ENCODE results near the gene UBD.

Gene UBD

DNA sequence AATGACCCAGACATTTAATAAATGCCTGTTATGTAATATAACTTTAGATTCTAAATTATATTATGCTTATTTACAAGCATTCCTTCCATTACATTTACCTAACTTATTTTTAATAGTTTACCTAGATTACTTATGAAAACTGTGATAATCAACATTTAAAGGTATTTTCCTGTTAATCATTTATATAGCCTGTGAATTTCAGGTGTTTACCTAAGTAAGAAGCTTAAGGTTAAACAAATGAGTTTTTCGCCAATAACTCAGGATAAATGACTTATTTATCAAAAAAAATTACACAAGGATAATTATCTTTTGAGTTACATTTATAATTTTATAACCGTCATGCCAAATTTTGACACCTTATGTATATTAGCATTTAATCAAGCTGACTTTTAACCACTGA, 35.5 kb downstream of the UBD start:
- in situ Hi-C loops (cut with MboI; ENCODE audit: low sequenced_read_pairs), result no loop called here

DNA sequence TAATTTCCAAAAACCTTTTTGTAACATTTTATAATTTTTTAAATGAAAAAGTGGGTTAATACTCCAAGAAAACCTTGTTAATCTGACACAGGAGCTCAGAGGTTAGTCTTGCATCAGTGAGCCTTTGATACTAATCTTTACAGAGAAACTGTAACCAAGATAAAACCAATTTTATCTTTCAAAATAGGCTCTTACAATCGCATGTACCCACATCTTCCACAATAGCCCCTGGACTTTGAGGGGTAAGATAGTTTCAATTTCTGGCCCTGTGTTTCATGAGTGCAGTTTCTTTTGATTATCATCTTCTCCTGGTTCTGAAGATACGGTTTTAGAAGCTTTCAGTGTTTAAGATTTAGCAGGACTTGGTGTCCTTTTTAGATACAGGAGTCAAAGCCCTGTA, 37.3 kb downstream of the UBD start:
- in situ Hi-C loops (cut with MboI; ENCODE audit: low sequenced_read_pairs), result no loop called here

DNA sequence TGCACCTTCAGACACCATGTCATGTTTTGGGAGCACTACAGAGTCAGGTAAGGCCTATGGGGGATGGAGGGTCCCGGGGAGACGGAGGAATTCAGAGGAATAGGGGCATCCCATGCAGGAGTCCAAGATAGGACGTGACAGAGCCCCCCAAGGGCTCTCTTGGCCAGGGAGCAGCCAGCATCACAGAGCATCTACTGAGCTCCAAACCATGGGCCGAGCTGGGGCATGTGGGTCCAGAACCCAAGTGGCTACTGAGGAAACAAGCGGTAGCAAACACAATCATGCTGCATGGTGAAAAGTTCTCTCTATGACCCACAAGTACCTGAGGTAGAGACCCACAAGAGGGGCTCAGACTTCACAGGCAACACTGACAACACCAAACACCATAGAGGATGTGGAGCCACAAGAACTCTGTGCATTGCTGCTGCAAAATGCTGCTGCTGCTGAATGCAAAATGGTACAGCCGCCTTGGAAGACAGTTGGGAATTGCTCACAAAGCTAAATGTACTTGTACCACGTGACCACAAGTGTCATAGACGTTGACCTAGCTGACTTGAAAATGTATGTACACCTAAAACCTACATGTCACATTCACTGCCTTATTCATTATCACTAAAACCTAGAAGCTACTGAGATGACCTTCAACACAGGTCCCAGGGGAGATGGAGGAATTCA, 38.4 kb downstream of the UBD start:
- in situ Hi-C loops (cut with MboI; ENCODE audit: low sequenced_read_pairs), result no loop called here

DNA sequence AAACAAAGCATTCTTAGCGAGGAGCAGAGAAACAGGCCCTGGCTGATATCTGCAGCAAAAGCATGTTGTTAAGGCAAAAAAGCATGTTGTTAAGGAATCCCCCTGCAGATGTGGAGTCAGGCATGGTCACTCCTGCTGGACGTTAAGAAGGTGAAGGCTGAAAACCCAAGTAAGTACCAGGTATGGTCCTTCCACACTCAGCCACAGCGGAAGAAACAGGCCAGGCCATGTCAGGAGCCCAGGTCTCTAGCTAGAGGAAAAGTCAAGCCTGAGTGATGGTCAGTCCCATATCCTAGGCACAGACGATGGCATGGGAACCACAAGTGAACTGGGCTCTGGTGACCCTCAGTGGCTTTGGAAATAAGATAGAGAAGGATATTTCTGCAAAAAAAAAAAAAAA, 39.3 kb downstream of the UBD start:
- in situ Hi-C loops (cut with MboI; ENCODE audit: low sequenced_read_pairs), result no loop called here

DNA sequence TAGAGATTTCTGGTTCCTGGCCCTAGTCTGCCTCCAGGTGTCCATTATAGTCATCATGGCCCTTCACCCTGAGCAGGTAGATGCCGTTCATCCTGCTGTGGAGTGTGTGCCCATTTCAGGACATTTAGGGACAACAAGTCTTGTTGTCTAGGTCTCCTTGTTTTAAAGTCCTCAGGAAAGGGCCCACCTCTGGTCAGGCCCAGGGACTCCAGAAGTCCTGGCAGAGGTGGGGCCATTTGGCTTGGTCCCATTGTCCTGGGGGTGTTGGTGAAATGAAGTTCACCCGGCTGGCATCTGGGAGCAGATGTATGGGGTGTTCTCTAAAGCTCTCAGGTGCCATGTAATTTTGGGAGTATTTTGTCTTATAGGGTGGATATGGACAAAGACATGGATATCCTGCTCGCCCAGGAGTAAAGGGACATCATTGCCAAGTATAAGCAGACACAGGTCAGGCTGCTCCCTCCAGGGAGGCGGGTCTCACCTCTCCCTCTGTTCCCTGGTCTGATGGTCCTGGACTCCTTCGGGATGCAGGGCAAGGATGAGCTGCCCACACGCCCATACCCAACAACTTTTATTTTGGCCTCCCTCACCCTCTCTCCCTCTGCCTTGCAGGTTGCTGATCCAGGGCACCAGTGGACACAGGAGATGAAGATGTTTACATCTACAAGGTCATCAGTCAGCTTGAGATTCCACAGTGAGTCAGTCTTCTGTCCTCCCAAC, 40.1 kb downstream of the UBD start:
- in situ Hi-C loops (cut with MboI; ENCODE audit: low sequenced_read_pairs), result no loop called here

DNA sequence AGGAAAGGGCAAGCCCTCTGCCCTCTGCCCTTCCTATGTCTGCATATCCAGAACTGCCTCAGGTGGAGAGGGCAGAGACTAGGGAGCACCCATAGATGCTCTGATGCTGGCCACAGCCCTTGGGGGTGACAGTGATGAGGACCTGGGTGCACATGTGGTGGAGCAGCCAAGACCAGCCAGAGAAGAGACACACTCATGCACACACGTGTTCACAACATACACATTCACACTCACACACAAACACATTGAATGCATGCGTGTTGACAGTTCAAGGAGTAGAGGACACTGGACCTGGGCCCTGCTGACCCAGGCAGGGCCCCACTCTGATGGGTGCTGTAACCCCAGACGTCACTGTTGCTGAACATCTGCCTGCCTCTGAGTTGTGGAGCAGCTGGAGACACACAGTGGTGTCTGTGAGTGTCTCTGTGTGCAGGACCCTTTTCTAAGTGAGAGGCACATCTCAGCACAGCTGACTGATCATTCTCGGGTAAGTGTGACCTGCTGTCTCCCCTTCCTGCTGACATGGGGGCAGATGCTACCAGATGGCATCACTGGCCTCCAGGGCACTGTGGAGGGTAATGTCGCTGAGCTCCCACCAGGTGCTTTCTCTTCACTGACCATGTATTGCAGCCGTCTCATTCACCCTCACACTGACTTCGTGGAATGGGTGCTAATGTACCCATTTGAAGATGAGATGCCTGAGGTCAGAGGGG, 41.6 kb downstream of the UBD start:
- in situ Hi-C loops (cut with MboI; ENCODE audit: low sequenced_read_pairs), result no loop called here

DNA sequence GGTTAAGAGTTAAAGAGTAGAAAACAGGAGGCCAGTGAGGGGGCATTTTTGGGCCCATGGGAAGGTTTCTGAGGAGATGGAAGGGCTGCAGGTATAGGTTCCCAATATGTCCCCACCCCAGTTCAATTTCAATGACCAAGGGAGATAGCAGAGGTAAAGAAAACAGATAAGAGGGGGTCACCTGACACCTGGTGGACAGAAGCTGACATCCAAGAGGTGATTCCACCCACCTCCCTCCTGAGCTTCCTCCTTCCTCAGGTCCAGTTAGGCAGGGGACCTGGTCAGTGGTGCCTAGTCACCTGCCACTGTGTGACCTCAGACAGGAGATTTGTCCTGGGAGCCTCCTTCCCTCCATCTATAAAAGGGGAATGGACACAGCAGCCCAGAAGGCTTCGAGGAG, 42.3 kb downstream of the UBD start:
- in situ Hi-C loops (cut with MboI; ENCODE audit: low sequenced_read_pairs), result no loop called here

DNA sequence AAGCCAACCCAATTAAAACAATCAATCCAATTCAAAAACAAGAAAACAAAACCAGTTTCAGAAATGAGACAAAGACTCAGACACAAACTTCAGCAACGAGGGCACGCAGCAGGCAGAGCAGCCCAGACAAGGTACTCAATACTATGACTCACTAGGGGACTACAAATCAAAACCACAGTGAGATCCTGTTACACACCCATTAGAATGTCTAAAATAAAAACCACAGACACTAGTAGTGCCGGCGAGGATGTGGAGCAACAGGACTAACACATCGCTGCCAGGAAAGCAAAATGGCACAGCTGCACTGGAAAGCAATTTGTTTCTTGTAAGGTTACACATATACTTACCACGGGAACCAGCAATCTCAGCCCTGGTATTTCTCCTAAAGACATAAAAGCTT, 43.4 kb downstream of the UBD start:
- in situ Hi-C loops (cut with MboI; ENCODE audit: low sequenced_read_pairs), result no loop called here

DNA sequence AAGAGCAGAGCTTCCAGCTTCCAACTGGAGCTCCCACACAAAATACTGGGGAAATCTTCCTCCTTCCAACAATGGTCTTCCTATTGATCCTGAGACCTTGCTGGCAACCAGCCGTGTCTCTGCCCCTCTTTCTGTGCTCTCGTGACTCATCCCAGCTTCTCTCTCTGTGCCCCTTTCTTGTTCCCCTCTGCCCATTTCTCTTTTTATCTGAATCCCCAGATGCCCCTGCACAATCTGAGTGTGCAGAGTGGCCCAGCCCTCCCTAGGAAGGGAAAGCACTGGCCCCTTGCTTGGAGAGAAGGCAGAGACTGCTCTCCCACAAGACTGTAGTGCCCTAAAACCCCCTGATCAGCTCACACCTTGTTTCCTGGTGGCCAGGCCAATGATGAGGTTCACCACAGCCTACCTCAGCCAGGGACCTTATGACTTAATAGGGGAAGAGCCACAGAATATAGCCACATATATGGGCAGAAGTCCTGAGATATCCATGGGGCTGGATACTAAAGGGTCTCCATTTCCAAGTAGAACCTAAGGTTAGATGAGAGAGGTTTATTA, 48.7 kb downstream of the UBD start:
- in situ Hi-C loops (cut with MboI; ENCODE audit: low sequenced_read_pairs), result no loop called here

DNA sequence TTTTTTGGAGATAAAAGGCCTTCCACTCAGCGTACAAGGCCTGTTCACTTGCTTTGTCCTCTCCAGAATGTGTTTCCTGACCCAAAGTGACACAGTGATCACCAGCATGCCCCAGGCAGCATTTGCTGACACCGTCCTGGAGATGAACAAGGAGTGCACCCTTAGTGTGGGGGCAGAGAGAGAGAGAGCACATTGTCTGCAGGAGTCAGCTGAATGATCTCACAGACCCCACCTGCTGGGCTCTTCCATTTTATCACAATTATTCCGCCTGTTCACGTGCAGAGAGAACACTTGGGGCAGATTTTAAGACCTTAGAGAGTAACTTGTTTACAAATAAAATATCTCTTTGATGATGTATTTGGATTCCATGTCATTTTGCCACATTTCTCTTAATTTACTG, 49.3 kb downstream of the UBD start:
- in situ Hi-C loops (cut with MboI; ENCODE audit: low sequenced_read_pairs), result no loop called here

DNA sequence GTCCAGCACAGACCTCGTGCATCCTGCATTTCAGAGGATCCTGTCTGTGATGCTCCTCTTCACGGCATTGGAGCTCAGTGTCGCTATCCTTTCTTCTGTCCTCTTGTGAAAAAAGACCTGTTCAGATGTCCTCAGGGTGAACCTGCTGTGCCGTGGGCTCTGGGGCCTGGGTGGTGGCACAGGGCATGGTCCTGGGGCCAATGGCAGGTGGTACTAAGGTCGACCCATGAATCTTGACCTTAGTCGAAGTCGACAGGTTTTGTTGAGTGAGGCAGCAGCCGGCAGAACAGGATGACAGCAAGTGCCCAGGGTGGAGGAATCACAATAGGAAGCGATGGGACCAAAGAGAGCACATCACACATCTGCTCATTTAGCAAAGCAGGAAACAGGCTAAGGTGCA, 49.8 kb downstream of the UBD start:
- in situ Hi-C loops (cut with MboI; ENCODE audit: low sequenced_read_pairs), result no loop called here

DNA sequence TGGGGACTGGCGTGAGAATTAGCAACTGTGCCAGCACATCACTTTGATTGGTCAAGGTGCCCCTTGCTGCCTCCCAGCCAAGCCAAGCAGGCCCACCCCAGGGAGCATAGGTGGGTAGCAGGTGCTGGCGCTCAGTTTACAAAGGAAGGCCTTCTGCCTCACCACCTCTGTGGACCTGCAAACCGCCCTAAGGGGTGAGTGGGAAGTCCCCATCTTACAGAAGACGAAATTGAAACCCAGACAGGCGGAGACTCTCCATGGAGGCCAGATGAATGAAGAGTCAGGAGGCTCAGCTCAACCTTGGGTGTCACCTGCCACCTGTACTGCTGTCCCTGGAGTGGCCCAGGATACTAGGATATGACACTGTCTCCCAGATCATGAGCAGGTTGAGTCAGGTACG, 50.3 kb downstream of the UBD start:
- in situ Hi-C loops (cut with MboI; ENCODE audit: low sequenced_read_pairs), result no loop called here

DNA sequence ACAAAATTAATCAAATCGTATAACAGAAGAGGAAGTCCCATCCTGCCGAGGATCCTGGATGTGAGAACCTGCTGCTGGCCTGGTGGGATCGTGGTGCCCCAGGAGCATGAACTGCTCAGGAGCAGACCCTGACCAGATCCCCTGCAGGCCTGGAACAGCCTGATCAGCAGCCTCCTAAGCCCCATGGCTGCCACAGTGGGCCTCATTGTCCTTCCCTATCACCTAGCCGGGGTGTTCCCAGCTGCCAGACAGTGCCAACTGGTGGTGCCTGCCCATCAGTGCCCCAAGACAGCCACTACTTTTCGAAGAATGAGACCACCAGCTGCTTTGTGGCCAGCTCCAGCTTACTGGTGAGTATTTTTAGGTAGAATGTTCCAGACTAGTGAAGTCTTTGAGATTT, 52.2 kb downstream of the UBD start:
- in situ Hi-C loops (cut with MboI; ENCODE audit: low sequenced_read_pairs), result no loop called here

DNA sequence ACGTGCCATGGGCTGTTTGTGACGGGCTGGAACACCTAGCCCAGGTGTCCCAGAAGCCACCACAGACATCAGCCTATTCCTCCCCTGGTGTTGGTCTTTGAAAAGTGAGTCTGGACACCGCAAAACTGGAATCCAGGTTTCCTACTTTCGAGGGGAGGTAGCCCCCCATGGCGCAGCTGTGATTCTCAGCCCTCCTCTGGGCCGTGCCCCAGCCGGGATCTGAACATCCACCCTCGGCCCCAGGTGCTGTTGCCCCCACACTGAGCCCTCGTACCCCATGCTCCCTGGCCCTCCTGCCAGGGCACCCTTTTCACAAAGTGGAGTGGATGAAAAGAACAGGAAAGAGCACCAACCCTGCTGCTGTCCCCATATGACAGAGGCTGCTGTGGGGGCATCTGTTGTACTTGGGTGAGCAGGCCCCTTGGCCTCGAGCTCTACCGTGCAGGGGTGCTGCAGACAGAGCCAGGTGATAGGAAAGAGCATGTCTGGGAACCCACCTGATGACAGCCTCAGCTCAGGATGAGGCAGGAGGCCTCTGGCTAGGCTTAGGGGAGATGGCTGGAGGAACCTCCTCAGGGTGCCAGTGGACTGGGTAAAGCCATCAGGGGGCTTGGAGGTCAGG, 53.0 kb downstream of the UBD start:
- in situ Hi-C loops (cut with MboI; ENCODE audit: low sequenced_read_pairs), result no loop called here

DNA sequence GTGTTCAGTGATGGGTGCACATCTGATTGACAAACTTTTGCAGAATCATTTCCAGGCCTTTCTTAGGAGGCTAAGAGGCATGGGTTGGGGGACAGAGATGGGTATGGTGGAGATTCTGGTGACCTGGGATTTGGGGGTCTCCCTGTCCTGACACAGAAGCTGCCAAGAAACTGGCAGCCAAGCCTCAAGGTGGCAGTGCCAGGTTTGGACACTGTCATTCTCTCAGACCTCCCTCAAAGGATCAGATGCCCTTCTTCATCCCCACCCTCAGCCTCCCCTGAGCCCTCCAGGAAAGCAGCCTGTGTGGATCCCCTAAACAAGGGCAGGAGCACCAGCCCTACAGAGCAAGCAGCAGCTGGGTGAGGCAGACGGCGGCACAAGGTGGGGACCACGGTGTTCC, 53.7 kb downstream of the UBD start:
- in situ Hi-C loops (cut with MboI; ENCODE audit: low sequenced_read_pairs), result no loop called here
